ENCODE data around the gene HDDC2.
"Not testable (repeated sequence)": the region's sequence is repeated elsewhere in the genome, so short reads cannot be mapped to it uniquely, and the experiment has no call there.

Gene HDDC2

DNA sequence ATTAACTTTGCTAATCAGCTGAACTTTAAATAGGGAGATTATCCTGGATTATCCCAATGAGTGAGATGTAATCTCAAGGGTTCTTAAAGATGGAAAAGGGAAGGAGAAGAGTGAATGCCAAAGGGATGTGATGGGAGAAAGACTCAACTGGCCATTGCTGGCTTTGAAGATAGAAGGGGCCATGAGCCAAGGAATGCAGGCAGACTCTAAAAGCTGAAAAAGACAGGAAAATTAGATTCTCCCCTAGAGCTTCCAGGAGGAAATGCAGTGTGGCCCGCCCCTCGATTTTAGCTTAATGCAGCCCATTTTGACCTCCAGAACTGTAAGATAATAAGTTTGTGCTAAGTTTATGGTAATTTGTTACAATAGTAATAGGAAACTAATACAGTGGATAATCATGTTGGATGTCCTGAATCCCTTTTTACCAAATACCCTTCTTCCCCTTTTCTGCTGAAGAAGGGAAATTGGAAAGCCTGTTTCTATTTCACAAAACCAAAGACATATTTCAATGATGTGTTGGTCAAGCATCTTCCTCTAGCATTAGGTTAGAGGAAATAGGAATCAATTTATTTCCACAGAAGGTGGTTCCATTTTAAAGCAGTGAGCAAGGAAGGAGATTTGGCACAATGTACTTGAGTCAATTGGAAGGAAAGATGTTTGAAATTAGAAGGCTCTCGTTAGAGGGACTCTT is 3.3 kb upstream of the HDDC2 start:
- DNase-seq, result no peak

DNA sequence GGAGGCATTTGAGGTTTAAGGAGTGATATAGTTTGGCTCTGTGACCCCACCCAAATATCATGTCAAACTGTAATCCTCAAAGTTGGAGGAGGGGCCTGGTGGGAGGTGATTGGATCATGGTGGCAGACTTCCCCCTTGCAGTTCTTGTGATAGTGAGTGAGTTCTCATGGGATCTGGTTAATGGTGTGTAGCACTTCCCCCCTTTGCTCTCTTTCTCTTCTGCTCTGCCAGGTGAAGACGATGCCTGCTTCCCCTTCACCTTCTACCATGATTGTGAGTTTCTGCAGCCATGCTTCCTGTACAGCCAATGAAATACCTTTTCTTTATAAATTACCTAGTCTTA is 1.7 kb upstream of the HDDC2 start:
- DNase-seq, result no peak

GRCh38 chr6:125302840-125303511 is 1.2 kb upstream of the HDDC2 start:
- no peak for DNase-seq

DNA sequence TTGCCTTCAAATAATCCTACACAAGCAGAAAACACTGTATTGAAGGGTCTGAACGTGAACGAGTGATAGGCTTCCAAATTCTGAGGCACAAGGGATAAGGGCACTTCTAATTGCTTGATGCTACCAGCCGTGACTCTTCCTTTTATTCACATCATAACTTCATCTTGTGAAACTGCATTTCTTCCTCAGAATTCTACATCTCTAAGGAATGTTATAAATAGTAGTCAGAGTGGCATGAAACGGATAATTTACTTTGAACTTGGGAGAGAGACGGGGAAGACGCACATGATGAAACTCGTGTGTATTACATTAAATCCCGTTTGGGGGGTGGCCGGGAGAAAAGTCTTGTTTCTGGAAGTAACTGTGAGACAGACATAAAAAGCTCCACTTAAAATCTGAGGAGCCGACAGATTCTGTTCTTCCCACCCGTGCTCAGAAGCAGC is 754 bp downstream of the HDDC2 start:
- no peak for DNase-seq

- DNase-seq, result no peak
Measured at GRCh38 chr6:125299257-125299656, 2.5 kb downstream of the HDDC2 start.

- no peak for DNase-seq
Measured at GRCh38 chr6:125296471-125296870, 5.3 kb downstream of the HDDC2 start.

GRCh38 chr6:125294925-125295324 is 6.8 kb downstream of the HDDC2 start:
- no peak for DNase-seq

DNA sequence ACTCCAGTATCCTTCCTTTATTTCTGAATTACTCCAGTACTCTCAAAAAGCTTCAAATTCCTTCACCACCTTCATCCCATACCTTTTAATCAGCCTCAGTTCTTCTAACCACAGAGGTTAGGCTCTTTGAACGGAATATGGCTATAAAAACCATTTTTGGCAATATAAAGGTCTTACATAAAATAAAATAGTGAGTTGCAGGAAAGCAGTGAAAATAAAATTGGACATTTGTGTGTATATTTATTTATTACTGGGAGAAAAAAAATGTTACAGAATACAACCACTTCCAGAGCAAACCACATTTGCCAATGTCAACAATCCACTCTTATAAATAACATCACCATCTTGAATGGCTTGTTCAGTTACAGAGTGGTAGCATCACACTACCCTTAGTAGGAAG is 7.7 kb downstream of the HDDC2 start:
- no peak for DNase-seq

- no peak for DNase-seq
Measured at GRCh38 chr6:125293587-125293986, 8.2 kb downstream of the HDDC2 start.

- DNase-seq, result no peak
Measured at GRCh38 chr6:125287718-125288117, 14.0 kb downstream of the HDDC2 start.

GRCh38 chr6:125285936-125286335 is 15.8 kb downstream of the HDDC2 start:
- no peak for DNase-seq

DNA sequence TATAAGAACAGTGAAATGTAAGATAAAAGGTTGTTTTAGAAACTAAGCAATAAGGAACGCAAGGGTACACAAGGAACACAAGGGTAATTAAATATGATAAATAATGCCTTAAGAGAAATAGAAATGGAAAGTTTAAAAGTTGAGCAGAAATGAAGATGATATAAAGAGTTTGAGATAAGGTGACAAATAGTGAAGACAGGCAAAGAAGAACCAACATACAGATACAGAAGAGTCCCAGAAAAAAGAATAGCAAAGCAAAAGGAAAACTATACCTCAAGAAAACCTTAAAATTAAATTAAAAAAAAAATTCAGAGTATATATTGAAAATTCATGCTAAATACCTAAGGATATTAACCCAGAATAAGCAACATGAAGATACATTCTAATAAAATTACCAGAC is 16.4 kb downstream of the HDDC2 start:
- no peak for DNase-seq

- not testable (repeated sequence) for DNase-seq
Measured at GRCh38 chr6:125282470-125282869, 19.3 kb downstream of the HDDC2 start.

DNA sequence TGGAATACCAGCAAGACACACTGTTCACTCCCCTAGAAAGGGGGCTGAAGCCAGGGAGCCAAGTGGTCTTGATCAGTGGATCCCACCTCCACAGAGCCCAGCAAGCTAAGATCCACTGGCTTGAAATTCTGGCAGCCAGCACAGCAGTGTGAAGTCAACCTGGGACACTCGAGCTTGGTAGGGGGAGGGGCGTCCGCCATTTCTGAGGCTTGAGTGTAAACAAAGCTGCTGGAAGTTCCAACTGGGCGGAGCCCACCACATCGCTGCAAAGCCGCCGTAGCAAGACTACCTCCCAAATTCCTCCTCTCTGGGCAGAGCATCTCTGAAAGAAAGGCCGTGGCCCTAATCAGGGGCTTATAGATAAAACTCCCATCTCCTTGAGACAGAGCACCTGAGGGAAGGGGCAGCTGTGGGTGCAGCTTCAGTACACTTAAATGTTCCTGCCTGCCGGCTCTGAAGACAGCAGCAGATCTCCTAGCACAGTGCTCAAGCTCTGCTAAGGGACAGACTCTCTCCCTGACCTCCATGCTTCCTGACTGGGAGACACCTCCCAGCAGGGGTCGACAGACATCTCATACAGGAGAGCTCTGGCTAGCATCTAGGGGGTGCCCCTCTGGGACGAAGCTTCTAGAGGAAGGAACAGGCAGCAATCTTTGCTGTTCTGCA is 21.3 kb downstream of the HDDC2 start:
- DNase-seq, result not testable (repeated sequence)

- DNase-seq, result no peak
Measured at GRCh38 chr6:125279961-125280360, 21.8 kb downstream of the HDDC2 start.

GRCh38 chr6:125277838-125278237 is 23.9 kb downstream of the HDDC2 start:
- no peak for DNase-seq

DNA sequence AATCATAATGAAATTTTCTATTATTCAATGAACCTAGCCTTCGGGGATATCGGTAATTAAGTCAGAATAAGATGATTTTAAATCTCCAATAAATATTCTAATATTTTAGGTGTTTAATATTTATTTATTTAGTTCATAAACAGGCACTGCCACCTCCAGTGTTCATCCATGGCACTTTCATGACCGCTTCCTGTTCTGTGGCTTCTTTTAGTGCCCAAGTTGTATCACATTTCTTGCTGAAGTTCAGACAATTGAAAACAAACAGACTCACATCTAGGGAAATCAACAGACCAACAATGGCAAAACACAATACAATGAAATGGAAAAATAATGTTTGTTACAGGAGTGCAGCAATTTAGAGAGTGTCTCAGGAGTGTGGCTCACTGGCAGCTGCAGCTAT is 26.0 kb downstream of the HDDC2 start:
- DNase-seq, result no peak

DNA sequence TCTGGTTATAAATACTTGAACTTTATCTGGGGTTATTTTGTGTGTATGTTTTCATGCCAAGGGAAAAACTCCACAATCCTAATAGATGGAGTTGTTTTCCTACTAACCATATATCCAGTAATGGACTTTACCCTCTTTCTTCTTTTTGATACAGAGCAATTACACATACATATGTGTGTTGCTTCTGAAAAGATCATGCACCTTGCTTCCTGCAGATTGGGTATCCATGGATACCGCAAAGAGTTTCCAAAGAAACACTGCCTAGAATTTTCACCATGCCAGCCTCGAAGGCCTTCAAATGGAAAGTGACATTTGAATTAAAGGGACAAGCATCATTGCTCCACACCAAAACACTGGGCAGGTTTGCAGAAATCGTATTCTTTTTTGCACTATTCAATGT is 26.8 kb downstream of the HDDC2 start:
- DNase-seq, result no peak

DNA sequence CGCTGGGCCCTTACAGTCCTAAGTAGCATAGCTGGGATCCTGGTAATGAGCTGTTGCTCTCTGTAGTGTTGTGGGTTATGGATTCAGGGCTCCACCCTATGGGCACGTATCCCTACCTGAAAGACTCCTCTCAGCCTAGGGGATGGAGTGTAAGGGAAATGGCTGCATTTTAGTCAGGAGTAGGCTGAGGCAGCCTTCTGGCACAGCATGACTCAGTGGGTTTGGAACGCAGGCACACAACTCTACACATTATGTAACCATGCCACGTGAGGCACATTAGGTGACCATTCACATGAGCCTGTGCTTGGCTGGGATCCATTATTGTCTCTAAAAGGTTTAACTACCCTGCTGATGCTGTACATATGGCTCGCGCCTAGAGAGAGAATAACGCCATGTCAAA is 27.8 kb downstream of the HDDC2 start:
- DNase-seq, result no peak

- no peak for DNase-seq
Measured at GRCh38 chr6:125273251-125273650, 28.5 kb downstream of the HDDC2 start.

GRCh38 chr6:125271486-125272159 is 30.1 kb downstream of the HDDC2 start:
- no peak for DNase-seq

DNA sequence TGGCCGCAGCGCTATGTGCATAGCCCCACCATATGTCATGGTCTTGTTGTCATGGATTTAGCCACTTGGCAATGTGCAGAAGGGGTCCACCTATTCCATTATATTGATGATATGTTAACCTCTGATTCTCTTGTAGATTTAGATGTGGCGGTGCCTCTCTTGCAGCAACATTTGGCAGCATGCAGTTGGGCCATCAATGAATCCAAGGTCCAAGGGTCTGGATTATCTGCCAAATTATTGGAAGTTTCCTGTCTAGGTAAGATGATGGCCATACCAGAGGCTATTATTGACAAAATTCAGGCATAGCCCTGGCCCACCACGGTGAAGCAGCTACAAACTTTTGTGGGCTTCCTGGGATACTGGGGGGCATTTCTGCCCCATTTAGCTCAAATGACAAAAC is 31.4 kb downstream of the HDDC2 start:
- no peak for DNase-seq

DNA sequence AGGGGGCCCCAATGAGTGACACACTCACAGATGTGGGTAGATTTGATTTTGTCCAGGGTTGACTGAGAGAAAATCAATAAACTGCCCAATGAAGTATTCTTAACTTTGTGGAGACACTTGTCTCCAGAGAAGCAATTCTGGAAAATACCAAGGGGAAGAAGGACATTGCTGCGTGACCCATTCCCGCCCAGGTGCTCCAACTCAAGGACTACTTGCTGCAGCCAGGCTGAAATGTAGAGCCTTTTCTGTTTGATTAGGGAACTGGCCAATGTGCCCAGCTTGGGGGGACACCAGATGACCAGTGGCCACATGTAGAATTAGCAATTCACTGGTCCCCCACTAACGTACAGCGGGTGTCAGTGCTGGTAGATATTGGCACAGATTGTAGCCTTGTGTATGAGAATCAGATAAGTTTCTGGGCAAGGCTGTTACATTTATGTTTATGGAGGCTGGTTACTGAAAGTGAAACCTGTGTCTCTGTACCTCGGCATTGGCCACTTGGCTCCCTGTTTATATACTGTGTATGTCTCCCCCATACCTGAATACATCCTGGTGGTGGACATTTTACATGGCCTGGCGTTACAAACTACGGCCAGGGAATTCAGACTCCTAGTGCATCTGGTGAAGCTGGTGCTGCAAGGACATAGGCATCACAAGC is 32.3 kb downstream of the HDDC2 start:
- DNase-seq, result no peak
